Measurements from ENCODE around the gene ERAL1.
"Not testable (repeated sequence)": the region's sequence is repeated elsewhere in the genome, so short reads cannot be mapped to it uniquely, and the experiment has no call there.

The ERAL1 gene

GRCh38 chr17:28853295-28853694, 1.5 kb upstream of the ERAL1 start:
- no peak for DNase-seq

GRCh38 chr17:28855336-28855679, 492 bp downstream of the ERAL1 start:
- DNase-seq = no peak

DNA sequence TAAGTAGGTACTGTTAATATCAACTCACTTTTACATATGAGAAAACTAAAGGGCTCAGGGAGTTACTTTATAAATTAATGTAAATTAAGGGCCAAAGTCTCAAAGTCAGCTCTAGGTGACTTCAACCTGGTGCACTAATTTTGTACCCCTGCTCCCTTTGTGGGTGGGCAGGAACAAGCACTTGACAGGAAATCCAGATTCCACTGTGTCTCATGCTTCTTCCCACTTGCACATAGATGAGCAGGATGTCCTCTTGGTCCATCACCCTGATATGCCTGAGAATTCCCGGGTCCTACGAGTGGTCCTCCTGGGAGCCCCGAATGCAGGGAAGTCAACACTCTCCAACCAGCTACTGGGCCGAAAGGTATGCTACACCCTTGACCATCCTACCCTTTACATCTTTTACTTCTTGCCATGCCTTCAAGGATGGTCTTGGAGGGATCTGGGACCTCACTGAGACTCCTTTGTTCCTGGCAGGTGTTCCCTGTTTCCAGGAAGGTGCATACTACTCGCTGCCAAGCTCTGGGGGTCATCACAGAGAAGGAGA, 1.3 kb downstream of the ERAL1 start:
- DNase-seq = no peak

- no peak for DNase-seq
These were observed 3.3 kb downstream of the ERAL1 start for GRCh38 chr17:28857905-28858800.

DNA sequence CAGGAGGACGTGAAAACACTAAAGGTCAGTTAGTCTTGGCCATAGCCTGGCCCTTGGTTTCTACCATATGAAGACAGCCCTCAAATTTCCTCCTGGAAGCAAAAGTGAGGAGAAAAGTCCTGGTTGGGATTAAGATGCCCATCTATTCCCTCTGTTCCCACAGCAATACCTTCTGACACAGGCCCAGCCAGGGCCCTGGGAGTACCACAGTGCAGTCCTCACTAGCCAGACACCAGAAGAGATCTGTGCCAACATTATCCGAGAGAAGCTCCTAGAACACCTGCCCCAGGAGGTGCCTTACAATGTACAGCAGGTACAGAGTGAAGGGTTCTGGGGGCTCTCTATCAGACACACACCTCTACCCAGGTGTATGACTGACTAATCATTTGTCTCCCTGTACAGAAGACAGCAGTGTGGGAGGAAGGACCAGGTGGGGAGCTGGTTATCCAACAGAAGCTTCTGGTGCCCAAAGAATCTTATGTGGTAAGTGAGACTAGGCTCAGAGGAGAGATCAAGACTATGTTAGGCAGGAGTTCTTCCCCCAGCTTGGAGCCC, 4.1 kb downstream of the ERAL1 start:
- DNase-seq = no peak

DNA sequence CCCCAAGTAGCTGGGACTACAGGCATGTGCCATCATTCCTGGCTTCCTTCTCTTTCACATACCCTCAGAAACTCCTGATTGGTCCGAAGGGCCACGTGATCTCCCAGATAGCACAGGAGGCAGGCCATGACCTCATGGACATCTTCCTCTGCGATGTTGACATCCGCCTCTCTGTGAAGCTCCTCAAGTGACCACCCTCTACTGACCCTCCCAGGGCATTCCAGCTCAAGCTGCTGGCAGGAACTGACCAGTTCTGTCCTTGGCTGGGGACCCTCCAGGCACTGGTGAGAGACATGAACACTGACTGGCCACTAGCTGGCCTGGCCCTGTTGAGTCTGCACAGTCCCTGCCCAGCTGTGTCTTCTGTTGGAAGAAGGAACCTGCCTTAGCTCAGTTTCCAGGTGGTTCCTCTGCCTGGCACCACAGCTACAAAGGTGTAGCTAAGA, 5.6 kb downstream of the ERAL1 start:
- no peak for DNase-seq

DNA sequence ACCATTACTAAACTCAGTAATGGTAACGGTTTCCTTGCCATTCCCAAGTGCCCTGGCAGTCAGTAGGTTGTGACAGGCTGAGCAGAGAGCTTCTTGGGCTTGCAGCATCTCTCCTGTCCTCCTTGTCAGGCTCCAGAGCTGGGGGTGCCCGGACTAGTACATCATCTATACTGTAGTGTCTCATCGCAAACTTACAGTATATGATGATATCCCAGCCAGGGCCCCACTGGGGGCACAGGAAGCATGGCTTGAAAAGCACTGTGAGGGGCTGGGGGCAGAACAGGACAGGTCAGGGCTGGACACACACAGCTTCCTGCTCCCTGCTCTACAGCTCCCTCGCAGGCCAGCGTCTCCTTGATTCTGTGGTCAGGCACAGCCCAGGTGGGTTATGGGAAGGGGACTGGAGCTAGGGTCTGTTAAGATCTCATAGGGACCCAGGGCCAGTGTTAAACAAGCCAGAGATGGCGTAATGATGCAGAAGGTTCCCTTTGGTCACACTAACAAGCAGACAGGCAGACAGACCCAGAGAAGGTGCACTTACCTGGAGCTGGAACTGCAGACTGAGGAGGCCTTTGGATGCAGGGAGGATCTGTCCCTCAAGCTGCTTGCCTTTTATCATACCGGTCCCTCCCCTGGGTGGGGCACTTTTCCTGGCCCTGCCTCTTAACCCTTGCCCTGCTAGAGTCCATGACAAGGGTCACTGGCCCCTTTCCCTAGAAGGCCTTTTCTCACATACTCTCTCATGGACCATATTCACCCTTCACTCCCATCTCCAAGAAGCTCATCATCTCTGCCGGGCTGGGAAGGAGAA, 6.8 kb downstream of the ERAL1 start:
- no peak for DNase-seq

DNA sequence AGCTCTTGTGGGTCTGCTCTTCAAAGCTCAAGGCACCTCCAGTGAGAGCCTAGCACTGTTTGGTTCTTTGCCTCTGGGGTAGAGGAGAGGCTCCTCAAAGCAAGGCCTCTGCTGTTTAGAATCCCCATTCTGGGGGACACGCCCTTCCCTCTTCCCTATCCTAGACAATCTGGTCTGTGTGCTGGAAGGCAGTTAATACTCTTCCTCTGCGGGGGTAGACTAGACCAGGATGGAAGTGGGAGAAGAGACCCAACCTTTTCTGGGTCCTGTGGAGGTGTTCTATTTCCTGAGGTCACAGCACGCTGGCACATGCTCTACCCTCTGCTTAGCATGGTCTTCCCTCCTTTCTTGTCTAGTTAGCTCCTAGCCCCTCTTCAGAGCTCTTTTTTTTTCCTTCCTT, 7.7 kb downstream of the ERAL1 start:
- no peak for DNase-seq

DNA sequence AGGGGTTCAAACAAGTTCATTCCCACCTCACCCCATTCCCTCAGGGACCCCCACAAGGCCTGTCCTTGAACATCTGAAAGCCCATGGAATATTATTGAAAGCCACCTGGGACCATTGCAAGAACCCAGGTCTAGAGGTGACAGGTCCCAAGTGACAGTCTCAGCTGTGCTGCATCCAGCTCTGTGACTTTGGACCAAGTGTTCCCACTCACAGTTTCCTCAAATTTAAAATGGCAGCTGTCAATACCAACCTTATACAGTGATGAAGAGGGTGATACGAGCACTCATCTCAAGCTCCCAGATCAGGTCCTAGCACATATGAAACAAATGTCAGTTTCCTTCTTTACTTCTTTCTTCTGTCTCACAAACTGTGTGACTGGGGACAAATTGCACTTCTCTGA, 9.1 kb downstream of the ERAL1 start:
- DNase-seq = no peak

- no peak for DNase-seq
These were observed 10.4 kb downstream of the ERAL1 start for GRCh38 chr17:28864991-28865849.

GRCh38 chr17:28865946-28866752, 11.3 kb downstream of the ERAL1 start:
- DNase-seq = peak; percentile 28 to 39

- DNase-seq = no peak
These were observed 12.5 kb downstream of the ERAL1 start for GRCh38 chr17:28867276-28867675.

GRCh38 chr17:28871056-28871579, 16.3 kb downstream of the ERAL1 start:
- DNase-seq = peak; percentile 7 to 22

DNA sequence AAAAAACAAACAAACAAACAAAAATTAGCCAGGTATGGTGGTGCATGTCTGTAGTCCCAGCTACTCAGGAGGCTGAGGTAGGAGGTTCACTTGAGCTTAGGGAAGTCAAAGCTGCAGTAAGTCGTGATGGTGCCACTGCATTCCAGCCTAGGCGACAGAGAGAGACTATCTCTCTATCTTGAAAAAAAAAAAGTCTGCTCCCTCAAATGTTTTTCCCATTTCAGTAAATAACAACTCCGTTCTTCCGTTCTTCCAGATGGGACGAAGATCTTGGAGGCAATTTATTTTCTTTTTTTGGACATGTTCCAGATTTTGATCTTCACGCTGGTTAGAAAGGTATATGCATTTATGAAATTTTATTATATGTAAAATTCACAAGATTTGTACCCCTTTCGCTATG, 19.0 kb downstream of the ERAL1 start:
- no peak for DNase-seq

- no peak for DNase-seq
These were observed 19.9 kb downstream of the ERAL1 start for GRCh38 chr17:28874750-28875149.

- no peak for DNase-seq
These were observed 21.2 kb downstream of the ERAL1 start for GRCh38 chr17:28875848-28876550.

DNA sequence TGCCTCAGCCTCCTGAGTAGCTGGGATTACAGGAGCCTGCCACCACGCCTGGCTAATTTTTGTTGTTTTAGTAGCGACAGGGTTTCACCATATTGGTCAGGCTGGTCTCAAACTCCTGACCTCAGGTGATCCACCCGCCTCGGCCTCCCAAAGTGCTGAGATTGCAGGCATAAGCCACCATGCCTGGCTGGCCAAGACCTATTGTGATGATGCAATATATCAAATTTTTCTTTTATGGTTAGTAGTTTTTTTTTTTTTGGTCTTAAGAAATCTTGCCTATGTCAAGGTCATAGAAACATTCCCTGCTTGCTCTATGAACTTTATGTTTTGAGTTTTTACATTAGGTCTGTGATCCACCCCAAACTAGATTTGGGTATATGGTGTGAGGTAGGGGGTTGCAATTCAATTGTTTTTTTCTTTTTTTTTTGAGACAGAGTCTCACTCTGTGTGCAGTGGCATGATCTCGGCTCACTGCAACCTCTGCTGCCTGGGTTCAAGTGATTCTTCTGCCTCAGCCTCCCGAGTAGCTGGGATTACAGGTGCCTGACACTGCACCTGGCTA, 22.4 kb downstream of the ERAL1 start:
- not testable (repeated sequence) for DNase-seq

DNA sequence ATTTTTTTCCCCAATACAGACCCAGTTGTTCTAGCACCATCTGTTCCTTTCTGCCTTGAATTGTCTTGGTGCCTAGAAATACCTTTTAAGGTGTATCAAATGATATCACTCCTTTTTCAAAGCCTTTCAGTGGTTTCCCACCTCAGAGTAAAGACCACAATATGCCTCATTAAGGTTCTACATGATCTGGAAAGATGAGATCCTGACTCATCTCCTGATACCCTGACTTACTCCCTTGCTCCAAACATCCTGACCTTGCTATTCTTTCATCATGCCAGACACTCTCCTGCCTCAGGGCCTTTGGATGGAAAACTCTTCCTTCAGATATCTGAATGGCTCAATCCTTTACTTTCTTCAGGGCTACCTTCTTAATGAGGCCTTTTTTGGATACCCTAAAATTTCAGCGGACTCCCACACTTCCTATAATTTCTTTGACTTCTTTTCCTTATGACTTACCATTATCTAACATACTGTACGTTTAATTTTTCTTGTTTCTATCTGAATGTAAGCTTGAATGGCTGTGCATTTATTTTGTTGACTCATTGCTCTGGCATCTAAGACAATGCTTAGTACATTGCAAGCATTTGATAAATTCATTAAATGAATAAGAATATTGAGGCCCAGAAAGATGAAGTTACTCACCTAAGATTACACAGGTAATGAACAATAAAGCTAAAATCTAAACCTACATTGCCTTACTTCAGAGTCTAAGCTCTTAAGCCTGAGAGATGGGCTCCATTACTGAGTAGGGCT, 23.5 kb downstream of the ERAL1 start:
- DNase-seq = no peak

GRCh38 chr17:28878981-28879380, 24.2 kb downstream of the ERAL1 start:
- peak in 1 of 2 experiments; percentile 31 for DNase-seq

Data from Kasumi-1 (cell line).